ENCODE data around the gene DBI. TPM values are rescaled to one million over a fixed set of nuclear protein-coding genes. Genes with fewer than 3 reads are reported as not detected.

Gene DBI
- total RNA-seq, 1 donor from 2014 or later = 303 TPM

- no peaks in the 10 kb centered on the region for H3K4me1 ChIP-seq
- no peak overlapping the region for H3K27ac ChIP-seq (replicated peaks)
- H3K9me3 ChIP-seq (replicated peaks) = no peaks in the 10 kb centered on the region
- TF ChIP-seq, protein P1, sequence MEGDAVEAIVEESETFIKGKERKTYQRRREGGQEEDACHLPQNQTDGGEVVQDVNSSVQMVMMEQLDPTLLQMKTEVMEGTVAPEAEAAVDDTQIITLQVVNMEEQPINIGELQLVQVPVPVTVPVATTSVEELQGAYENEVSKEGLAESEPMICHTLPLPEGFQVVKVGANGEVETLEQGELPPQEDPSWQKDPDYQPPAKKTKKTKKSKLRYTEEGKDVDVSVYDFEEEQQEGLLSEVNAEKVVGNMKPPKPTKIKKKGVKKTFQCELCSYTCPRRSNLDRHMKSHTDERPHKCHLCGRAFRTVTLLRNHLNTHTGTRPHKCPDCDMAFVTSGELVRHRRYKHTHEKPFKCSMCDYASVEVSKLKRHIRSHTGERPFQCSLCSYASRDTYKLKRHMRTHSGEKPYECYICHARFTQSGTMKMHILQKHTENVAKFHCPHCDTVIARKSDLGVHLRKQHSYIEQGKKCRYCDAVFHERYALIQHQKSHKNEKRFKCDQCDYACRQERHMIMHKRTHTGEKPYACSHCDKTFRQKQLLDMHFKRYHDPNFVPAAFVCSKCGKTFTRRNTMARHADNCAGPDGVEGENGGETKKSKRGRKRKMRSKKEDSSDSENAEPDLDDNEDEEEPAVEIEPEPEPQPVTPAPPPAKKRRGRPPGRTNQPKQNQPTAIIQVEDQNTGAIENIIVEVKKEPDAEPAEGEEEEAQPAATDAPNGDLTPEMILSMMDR (IDR thresholded peaks at IDR 0.05; ENCODE audit: borderline replicate concordance) = no peak
- no peak overlapping the region for H3K4me3 ChIP-seq
- no peaks in the 10 kb centered on the region for H3K27me3 ChIP-seq (ENCODE audit: low read depth)
- H3K36me3 ChIP-seq = peaks cover 16% of the 10 kb centered on the region
- intact Hi-C loops (cut with micrococcal nuclease) = no loop called here
- no peak for DNase-seq
Measured at GRCh38 chr2:119338272-119338671, 28.5 kb upstream of the DBI start.

- Histone ChIP-seq H3K27ac (replicated peaks) (no peak overlapping the region), H3K36me3 (peaks cover 16% of the 10 kb centered on the region), H3K4me3 (no peak overlapping the region), H3K4me1 (peaks cover 3% of the 10 kb centered on the region), H3K9me3 (replicated peaks) (no peaks in the 10 kb centered on the region), H3K27me3 (ENCODE audit: low read depth) (no peaks in the 10 kb centered on the region)
- TF ChIP-seq, protein P1 (IDR thresholded peaks at IDR 0.05; ENCODE audit: borderline replicate concordance) = no peak
- no peak for DNase-seq
- intact Hi-C loops (cut with micrococcal nuclease) = no loop called here
Measured at GRCh38 chr2:119338826-119339561, 27.8 kb upstream of the DBI start.

DNA sequence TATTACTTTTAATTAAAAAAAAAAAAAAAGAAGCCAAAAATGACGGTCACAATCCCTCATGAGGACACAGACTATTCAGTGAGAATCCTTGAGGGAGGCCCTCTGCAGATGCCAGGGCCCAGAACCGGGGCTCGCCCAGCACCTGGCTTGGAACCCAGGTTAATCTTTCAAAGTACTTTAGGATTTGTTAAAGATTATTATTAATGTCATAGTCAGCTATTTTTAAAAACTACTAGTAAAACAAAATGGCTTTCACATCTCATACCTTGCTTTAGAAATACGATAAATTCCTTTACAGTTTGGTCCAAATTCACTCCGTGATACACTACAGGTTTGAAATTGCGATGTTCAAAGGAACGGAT is 27.2 kb upstream of the DBI start:
- Histone ChIP-seq H3K4me3 (no peak overlapping the region), H3K27ac (replicated peaks) (no peak overlapping the region), H3K36me3 (peaks cover 16% of the 10 kb centered on the region), H3K4me1 (peaks cover 4% of the 10 kb centered on the region), H3K9me3 (replicated peaks) (no peaks in the 10 kb centered on the region), H3K27me3 (ENCODE audit: low read depth) (no peaks in the 10 kb centered on the region)
- TF ChIP-seq, protein P1 (IDR thresholded peaks at IDR 0.05; ENCODE audit: borderline replicate concordance) = no peak
- DNase-seq = no peak
- intact Hi-C loops (cut with micrococcal nuclease) = no loop called here

- intact Hi-C loops (cut with micrococcal nuclease) = no loop called here
- TF ChIP-seq, protein P1 (IDR thresholded peaks at IDR 0.05; ENCODE audit: borderline replicate concordance) = no peak
Measured at GRCh38 chr2:119341684-119342083, 25.1 kb upstream of the DBI start.

DNA sequence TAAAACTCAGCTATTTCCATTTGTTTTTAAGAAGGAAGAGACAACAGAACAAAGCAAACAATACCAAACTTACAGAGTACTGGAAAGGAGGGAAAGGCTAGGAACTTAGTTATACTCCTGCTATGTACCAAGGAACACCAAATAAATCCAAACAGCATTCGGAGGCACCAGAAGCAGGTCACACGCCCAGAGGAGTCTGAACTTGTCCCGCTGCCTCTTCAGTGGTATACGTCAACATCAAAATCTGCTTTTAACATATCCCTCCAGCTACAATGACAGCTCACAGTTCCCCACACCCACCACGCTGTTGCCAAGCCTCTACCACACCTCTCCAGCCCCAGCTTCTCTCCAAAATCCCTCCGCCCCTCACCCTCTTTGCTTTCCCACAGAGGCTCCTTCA is 17.5 kb upstream of the DBI start:
- intact Hi-C loops (cut with micrococcal nuclease) = no loop called here
- H3K27ac ChIP-seq (replicated peaks) = peak overlapping the region; percentile 70
- H3K36me3 ChIP-seq = no peaks in the 10 kb centered on the region
- H3K4me3 ChIP-seq = no peak overlapping the region
- no peaks in the 10 kb centered on the region for H3K27me3 ChIP-seq (ENCODE audit: low read depth)
- TF ChIP-seq, protein P1 (IDR thresholded peaks at IDR 0.05; ENCODE audit: borderline replicate concordance) = no peak
- no peaks in the 10 kb centered on the region for H3K9me3 ChIP-seq (replicated peaks)
- H3K4me1 ChIP-seq = peaks cover 39% of the 10 kb centered on the region
- no peak for DNase-seq

More at GRCh38 chr2:119341684-119342083, 25.1 kb upstream of the DBI start:
- Histone ChIP-seq H3K9me3 (replicated peaks) (no peaks in the 10 kb centered on the region), H3K36me3 (peaks cover 7% of the 10 kb centered on the region), H3K27ac (replicated peaks) (no peak overlapping the region), H3K4me1 (peaks cover 4% of the 10 kb centered on the region), H3K4me3 (no peak overlapping the region), H3K27me3 (ENCODE audit: low read depth) (no peaks in the 10 kb centered on the region)
- no peak for DNase-seq
